WI38 (cell line): ENCODE data around the gene LCAT.

ENCODE experiments used
- H3K4me3 ChIP-seq: 2 replicates; pipeline ENCODE4 v1.5.1; 2011; ENCODE audit warnings: low read depth, mild to moderate bottlenecking, control low read depth, low read length
- CTCF ChIP-seq: IDR thresholded peaks from 2 replicates; pipeline ENCODE4 v1.5.1; 2012; ENCODE audit warnings: low read depth, mild to moderate bottlenecking, control low read depth, low read length

Gene LCAT

GRCh38 chr16:67944690-67945391 lies 921 bp upstream of the LCAT start:
- TF ChIP-seq CTCF: no peak
- no peak overlapping the region for H3K4me3 ChIP-seq

- no peak overlapping the region for H3K4me3 ChIP-seq
- no peak for TF ChIP-seq CTCF
These were observed 683 bp downstream of the LCAT start for GRCh38 chr16:67943256-67943618.

GRCh38 chr16:67942510-67943255 lies 1.2 kb downstream of the LCAT start:
- TF ChIP-seq CTCF: no peak
- no peak overlapping the region for H3K4me3 ChIP-seq

GRCh38 chr16:67942200-67942509 lies 1.8 kb downstream of the LCAT start:
- peak; percentile 57 for TF ChIP-seq CTCF

GRCh38 chr16:67941469-67942199 lies 2.3 kb downstream of the LCAT start:
- TF ChIP-seq CTCF: no peak
- no peak overlapping the region for H3K4me3 ChIP-seq

More at GRCh38 chr16:67942200-67942509, 1.8 kb downstream of the LCAT start:
- no peak overlapping the region for H3K4me3 ChIP-seq

- H3K4me3 ChIP-seq: no peak overlapping the region
- no peak for TF ChIP-seq CTCF
These were observed 3.4 kb downstream of the LCAT start for GRCh38 chr16:67940446-67941089.
